Transverse colon (tissue), 4 donors: ENCODE measurements around the gene ADORA3. TPM values are rescaled to one million over a fixed set of nuclear protein-coding genes. Genes with fewer than 3 reads are reported as not detected.

ENCODE experiments used
- DNase-seq: peaks from one replicate; pipeline ENCODE4 v3.0.0-alpha.2; 2019
- H3K27ac ChIP-seq, 4 donors: fragments of 200-600 bp; sonication (generic); 2 replicates each; pipeline ENCODE4 v1.5.1; 2016 to 2018; ENCODE audit warnings: inconsistent platforms in 4 of 4
- H3K27me3 ChIP-seq: fragments of 200-600 bp; sonication (generic); 2 replicates; pipeline ENCODE4 v1.5.1; 2017; ENCODE audit warnings: inconsistent platforms
- H3K36me3 ChIP-seq, 4 donors: fragments of 200-600 bp; sonication (generic); 2 replicates each; pipeline ENCODE4 v1.5.1; 2017 to 2019; ENCODE audit warnings: inconsistent platforms in 4 of 4
- H3K4me1 ChIP-seq, 4 donors: fragments of 200-600 bp; sonication (generic); 2 replicates each; pipeline ENCODE4 v1.5.1; 2017 to 2020; ENCODE audit warnings: inconsistent platforms in 4 of 4
- H3K4me3 ChIP-seq, 4 donors: fragments of 200-600 bp; sonication (generic); 1 replicate in 1 of 4; 2 replicates in 3 of 4; pipeline versions ENCODE4 v1.5.1 to v1.6.1; 2017 to 2019; ENCODE audit warnings: inconsistent platforms in 4 of 4
- H3K9me3 ChIP-seq, 2 donors: fragments of 200-600 bp; sonication (generic); 2 replicates each; pipeline ENCODE4 v1.5.1; 2017 to 2019; ENCODE audit warnings: inconsistent platforms in 2 of 2
- CTCF ChIP-seq, 5 experiments: fragments of 200-600 bp in 3 of 5; fragments of 450-650 bp in 2 of 5; sonication (generic) in 3 of 5; IDR thresholded peaks; 1 replicate in 2 of 5; 2 replicates in 3 of 5; pipeline ENCODE4 v1.5.1; 2016 to 2017; ENCODE audit warnings: antibody characterized with exemption in 5 of 5, inconsistent platforms in 3 of 5, mild to moderate bottlenecking in 2 of 5, moderate library complexity in 1 of 5
- EP300 ChIP-seq: sonication (generic); formaldehyde crosslinking; IDR thresholded peaks from one replicate; pipeline ENCODE4 v1.6.1; 2017; ENCODE audit warnings: antibody characterized with exemption, low read depth
- POLR2A ChIP-seq: fragments of 450-650 bp; IDR thresholded peaks from one replicate; pipeline ENCODE4 v1.6.1; 2016; ENCODE audit warnings: antibody characterized with exemption, mild to moderate bottlenecking, moderate library complexity
- POLR2AphosphoS5 ChIP-seq, 3 donors: sonication (generic); formaldehyde crosslinking; IDR thresholded peaks; one replicate each; pipeline ENCODE4 v1.6.1; 2016; ENCODE audit warnings: antibody characterized with exemption in 3 of 3
- WGBS, 2 donors: methylation state at CpG; one replicate each; pipeline ENCODE4 v1.1.5; 2018; ENCODE audit warnings: low coverage in 1 of 2; 5-methylcytosine and 5-hydroxymethylcytosine counted together
- in situ Hi-C, 4 donors: fragments of 200-750 bp; cut with MboI; loops; one replicate each; pipeline versions ENCODE4 v1.15.0 to v1.15.1; 2017; ENCODE audit warnings: low sequenced_read_pairs in 3 of 4, low pct_ligation_motif_present in 1 of 4, low pct_unique_long_range_greater_than_20kb in 1 of 4
- intact Hi-C: fragments of 100-400 bp; cut with DNase I; formaldehyde crosslinking; loops from one replicate; pipeline ENCODE4 v1.15.1; 2023; ENCODE audit warnings: low total_unique reads
- total RNA-seq, 4 donors: library from RNA; depleted of rRNA; stranded (reverse); fragments of >200 nt; gene quantifications; one replicate each; pipeline ENCODE4 v1.1.0, GENCODE V29; 2016

Gene ADORA3
- total RNA-seq, 4 donors from 2014 or later, result 2.9 to 5.7 TPM; not detected in 2

DNA sequence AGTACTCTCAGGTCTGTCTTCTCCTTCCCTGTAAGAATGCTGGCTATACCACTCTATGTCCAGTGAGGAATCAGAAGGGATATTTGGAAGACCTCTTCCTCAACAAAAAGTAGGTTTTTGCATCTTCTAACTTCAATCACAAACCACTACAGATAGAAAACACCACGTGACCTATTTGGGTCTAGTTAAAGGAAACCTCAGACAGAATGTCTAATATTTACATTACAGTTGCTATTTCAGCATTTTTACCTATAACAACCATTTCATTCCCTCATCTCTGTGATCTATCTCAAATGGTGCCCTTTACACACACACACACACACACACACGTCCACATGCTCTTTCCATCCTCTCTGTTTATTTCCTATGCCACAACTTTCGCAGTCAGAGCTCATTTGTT, 7.9 kb upstream of the ADORA3 start:
- intact Hi-C loops (no loop called here), in situ Hi-C loops (loop anchor here in 1 of 4 donors (10.0 kb wide), 1 partner anchor 243 kb away; the partner anchor contains the start of gene DDX20)
- Histone ChIP-seq H3K27me3 (no peaks in the 10 kb centered on the region), H3K4me3 (no peak overlapping the region), H3K9me3 (no peaks in the 10 kb centered on the region), H3K27ac (peak overlapping the region in 2 of 4 donors; percentile 91 to 98), H3K4me1 (peaks cover 21 to 56% (median 39%) of the 10 kb centered on the region in 4 donors), H3K36me3 (no peaks in the 10 kb centered on the region)
- WGBS, 2 donors, result 69 to 71% methylated on average over 2 to 3 of the region's 3 CpGs
- no peak for TF ChIP-seq POLR2A
- TF ChIP-seq POLR2AphosphoS5 (IDR thresholded peaks at IDR 0.05), result no peak
- TF ChIP-seq CTCF (IDR thresholded peaks at IDR 0.05), result no peak
- TF ChIP-seq EP300, result no peak
- DNase-seq, result no peak

DNA sequence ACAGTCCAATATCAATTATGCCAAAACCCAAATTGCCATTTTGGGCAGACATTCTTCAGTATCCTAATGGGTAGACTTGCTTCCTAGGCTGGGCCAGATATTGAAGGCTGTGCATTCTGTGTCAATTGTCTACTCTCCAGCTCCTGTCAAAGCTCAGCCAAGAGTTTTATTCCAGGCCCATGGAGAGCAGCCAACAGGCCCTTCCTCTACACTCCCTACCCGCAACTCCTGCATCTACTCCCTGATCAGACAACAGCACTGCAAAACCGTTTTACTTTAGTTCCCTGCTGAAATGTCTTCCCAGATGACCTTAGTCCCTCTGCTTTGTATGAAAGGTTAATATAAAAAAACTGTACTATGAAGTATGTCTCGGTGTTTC, 6.6 kb upstream of the ADORA3 start:
- H3K27ac ChIP-seq, result peak overlapping the region; percentile 91 to 98 (median 98)
- intact Hi-C loops, result loop anchor here (5.0 to 10.0 kb wide), 2 partner anchors 147 to 245 kb away; partner anchors contain the start of gene DDX20
- no peaks in the 10 kb centered on the region for H3K27me3 ChIP-seq
- 62 to 73% methylated on average over 2 to 3 of the region's 3 CpGs for WGBS, 2 donors
- TF ChIP-seq CTCF (IDR thresholded peaks at IDR 0.05) (no peak), POLR2AphosphoS5 (IDR thresholded peaks at IDR 0.05) (no peak), EP300 (no peak), POLR2A (no peak)
- no peaks in the 10 kb centered on the region for H3K9me3 ChIP-seq
- no peak for DNase-seq
- H3K36me3 ChIP-seq, result no peaks in the 10 kb centered on the region
- peaks cover 21 to 57% (median 38%) of the 10 kb centered on the region in 4 donors for H3K4me1 ChIP-seq
- in situ Hi-C loops, result loop anchor here in 2 of 4 donors (10.0 kb wide), 2 partner anchors 145 to 245 kb away; partner anchors contain the start of gene DDX20 (in 2 of the 2)
- no peak overlapping the region for H3K4me3 ChIP-seq

- peak in 1 of 3 donors; percentile 21 for TF ChIP-seq POLR2AphosphoS5 (IDR thresholded peaks at IDR 0.05)
- no peak for TF ChIP-seq EP300
- no peak for TF ChIP-seq CTCF (IDR thresholded peaks at IDR 0.05)
- no peak for TF ChIP-seq POLR2A
- no peaks in the 10 kb centered on the region for H3K9me3 ChIP-seq
- in situ Hi-C loops (loop anchor here in 2 of 4 donors (10.0 kb wide), 2 partner anchors 147 to 247 kb away; partner anchors contain the start of gene DDX20 (in 1 of the 2)), intact Hi-C loops (loop anchor here (5.0 to 10.0 kb wide), 2 partner anchors 150 to 247 kb away; partner anchors contain the start of gene DDX20)
- H3K4me3 ChIP-seq, result peak overlapping the region in 3 of 4 donors; percentile 19 to 46 (median 30)
- H3K4me1 ChIP-seq, result peaks cover 21 to 52% (median 37%) of the 10 kb centered on the region in 4 donors
- no peaks in the 10 kb centered on the region for H3K27me3 ChIP-seq
- WGBS, 2 donors, result 2% methylated on average over 15 of the region's 15 CpGs; no CpG with 5 or more reads in 1 of the 2 donors
- no peaks in the 10 kb centered on the region for H3K36me3 ChIP-seq
- peak; percentile 84 for DNase-seq
- peak overlapping the region; percentile 91 to 98 (median 98) for H3K27ac ChIP-seq
These were observed 4.2 kb upstream of the ADORA3 start for GRCh38 chr1:111507411-111508201.

GRCh38 chr1:111506561-111506960, 3.1 kb upstream of the ADORA3 start:
- in situ Hi-C loops, result loop anchor here in 2 of 4 donors (10.0 kb wide), 2 partner anchors 148 to 248 kb away; partner anchors contain the start of gene DDX20 (in 1 of the 2)
- H3K27ac ChIP-seq, result peak overlapping the region; percentile 18 to 98 (median 76)
- no peaks in the 10 kb centered on the region for H3K27me3 ChIP-seq
- H3K4me3 ChIP-seq, result no peak overlapping the region
- H3K4me1 ChIP-seq, result peaks cover 21 to 52% (median 37%) of the 10 kb centered on the region in 4 donors
- 38 to 100% methylated on average over 1 to 2 of the region's 2 CpGs for WGBS, 2 donors
- H3K9me3 ChIP-seq, result no peaks in the 10 kb centered on the region
- TF ChIP-seq EP300, result no peak
- no peak for TF ChIP-seq CTCF (IDR thresholded peaks at IDR 0.05)
- no peak for TF ChIP-seq POLR2A
- no peak for TF ChIP-seq POLR2AphosphoS5 (IDR thresholded peaks at IDR 0.05)
- DNase-seq, result no peak
- intact Hi-C loops, result loop anchor here (5.0 to 10.0 kb wide), 2 partner anchors 151 to 248 kb away; partner anchors contain the start of gene DDX20
- H3K36me3 ChIP-seq, result no peaks in the 10 kb centered on the region
